GM23338 (cell line): ENCODE measurements around the gene MMS19.

Experiments used
- CTCF ChIP-seq, 2 experiments: fragments of 200-600 bp in 1 of 2; sonication (generic) in 1 of 2; conservative IDR thresholded peaks; 2 replicates each; pipeline versions ENCODE4 v1.5.1 to v1.6.1; 2016 to 2017; ENCODE audit warnings: antibody characterized with exemption in 2 of 2, low read depth in 2 of 2, mild to moderate bottlenecking in 2 of 2, moderate library complexity in 1 of 2
- ETS1 ChIP-seq: IDR thresholded peaks from 2 replicates; pipeline ENCODE4 v1.6.1; 2016; ENCODE audit warnings: antibody characterized with exemption
- EZH2 ChIP-seq: fragments of 200-600 bp; sonication (generic); IDR thresholded peaks from one replicate; pipeline ENCODE4 v1.8.0; 2017; ENCODE audit warnings: antibody characterized with exemption, mild to moderate bottlenecking, low read depth; ENCODE audit not compliant: unreplicated experiment
- EZH2phosphoT487 ChIP-seq: fragments of 200-600 bp; sonication (generic); IDR thresholded peaks from one replicate; pipeline ENCODE4 v1.8.1; 2018; ENCODE audit warnings: antibody characterized with exemption; ENCODE audit not compliant: unreplicated experiment
- REST ChIP-seq: IDR thresholded peaks from one replicate; pipeline ENCODE4 v1.6.1; 2018; ENCODE audit warnings: antibody characterized with exemption; ENCODE audit not compliant: unreplicated experiment

GRCh38 chr10:97408496-97408992 lies 89.7 kb downstream of the MMS19 start:
- TF ChIP-seq REST (no peak), CTCF (conservative IDR thresholded peaks at IDR 0.05; ENCODE audit: low read depth in 2 of 2) (no peak), EZH2phosphoT487 (no peak), ETS1 (no peak), EZH2 (no peak)
